CD4-positive, CD25-positive, alpha-beta regulatory T cell (primary cell): Measurements from ENCODE around the gene EIF4ENIF1. TPM values are rescaled to one million over a fixed set of nuclear protein-coding genes. Genes with fewer than 3 reads are reported as not detected.
A peak's percentile ranks its signal among the peaks of the same experiment; 100 is the strongest.

ENCODE experiments used
- ATAC-seq, 2 donors: fragments of 150-1000 bp; cut with Tn5 transposase; one replicate each; pipeline ENCODE4 v1.10.0; 2021; ENCODE audit warnings: low read depth in 2 of 2, moderate number of reproducible peaks in 2 of 2, moderate library complexity in 1 of 2
- DNase-seq, 3 donors: peaks; one replicate each; pipeline versions ENCODE4 v3.0.0 to v3.0.0-alpha.2; 2012 to 2022; ENCODE audit warnings: mixed read lengths in 1 of 3
- H3K27ac ChIP-seq: one replicate; pipeline ENCODE4 v1.7.0; 2013; ENCODE audit warnings: mild to moderate bottlenecking, low read length; ENCODE audit not compliant: insufficient read depth, poor library complexity, severe bottlenecking
- H3K27me3 ChIP-seq: one replicate; pipeline ENCODE4 v1.7.0; 2013; ENCODE audit warnings: low read length; ENCODE audit not compliant: control insufficient read depth, insufficient read depth
- H3K36me3 ChIP-seq: one replicate; pipeline ENCODE4 v1.7.0; 2013; ENCODE audit warnings: mild to moderate bottlenecking, low read length, moderate library complexity; ENCODE audit not compliant: control insufficient read depth, insufficient read depth
- H3K4me1 ChIP-seq: 2 replicates; pipeline ENCODE4 v1.7.0; 2013; ENCODE audit warnings: mild to moderate bottlenecking, low read length; ENCODE audit not compliant: insufficient read depth, control insufficient read depth, poor library complexity, severe bottlenecking
- H3K4me3 ChIP-seq: one replicate; pipeline ENCODE4 v1.7.0; 2013; ENCODE audit warnings: low read depth, mild to moderate bottlenecking, low read length, moderate library complexity
- H3K9me3 ChIP-seq, 2 experiments: 1 replicate in 1 of 2; 2 replicates in 1 of 2; pipeline ENCODE4 v1.7.0; 2013; ENCODE audit warnings: low read length in 2 of 2, mild to moderate bottlenecking in 1 of 2, moderate library complexity in 1 of 2; ENCODE audit not compliant: control insufficient read depth in 2 of 2
- H3K27ac Mint-ChIP-seq, 3 donors: one replicate each; pipeline ENCODE4 v1.8.0; 2020 to 2022; ENCODE audit warnings: mild to moderate bottlenecking in 3 of 3, mixed read lengths in 3 of 3, moderate library complexity in 2 of 3
- H3K27me3 Mint-ChIP-seq: one replicate; pipeline ENCODE4 v1.8.0; 2022; ENCODE audit warnings: mild to moderate bottlenecking, mixed read lengths
- H3K36me3 Mint-ChIP-seq: one replicate; pipeline ENCODE4 v1.8.0; 2020; ENCODE audit warnings: mixed read lengths
- H3K4me1 Mint-ChIP-seq, 4 donors: one replicate each; pipeline ENCODE4 v1.8.0; 2020 to 2022; ENCODE audit warnings: mixed read lengths in 4 of 4, mild to moderate bottlenecking in 1 of 4
- H3K4me3 Mint-ChIP-seq, 4 donors: one replicate each; pipeline ENCODE4 v1.8.0; 2020 to 2022; ENCODE audit warnings: mild to moderate bottlenecking in 4 of 4, mixed read lengths in 4 of 4, moderate library complexity in 3 of 4
- H3K9me3 Mint-ChIP-seq, 7 donors: one replicate each; pipeline ENCODE4 v1.8.0; 2020 to 2022; ENCODE audit warnings: mixed read lengths in 7 of 7, mild to moderate bottlenecking in 3 of 7, moderate library complexity in 2 of 7
- polyA plus RNA-seq, 4 donors: library from polyadenylated mRNA; unstranded; fragments of 300-500 nt; fragmentation: Illumina TruSeq; gene quantifications; one replicate each; pipeline ENCODE4 v1.2.3, GENCODE V29; 2021
- total RNA-seq: library from RNA; stranded (reverse); gene quantifications from one replicate; pipeline ENCODE4 v1.2.3, GENCODE V29; 2022

EIF4ENIF1 gene
- total and polyA plus RNA-seq, 5 donors from 2014 or later = 9.3 to 26.6 (median 11.6) TPM

DNA sequence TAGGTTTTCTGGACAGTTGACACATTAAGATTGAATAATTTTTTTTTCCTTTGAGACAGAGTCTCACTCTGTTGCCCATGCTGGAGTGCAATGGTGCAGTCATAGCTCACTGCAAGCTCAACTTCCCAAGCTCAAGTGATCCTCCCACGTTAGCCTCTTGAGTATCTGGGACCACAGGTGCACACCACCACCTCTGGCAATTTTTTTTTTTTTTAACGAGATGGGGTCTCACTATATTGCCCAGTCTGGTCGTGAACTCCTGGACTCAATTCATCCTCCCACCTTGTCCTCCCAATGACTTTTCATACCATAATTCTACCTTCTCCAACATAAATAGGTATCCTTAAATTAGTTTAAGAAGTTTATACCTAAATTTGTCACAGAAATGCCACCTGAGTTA is 8.5 kb downstream of the EIF4ENIF1 start:
- no peaks in the 10 kb centered on the region for H3K27me3 ChIP-seq
- H3K4me3 ChIP-seq = no peak overlapping the region
- DNase-seq (no peak), ATAC-seq (no peak)
- Mint-ChIP-seq H3K36me3 (peaks cover 37% of the 10 kb centered on the region), H3K4me1 (peaks cover 8 to 44% (median 19%) of the 10 kb centered on the region in 4 donors), H3K4me3 (no peak overlapping the region), H3K27ac (no peak overlapping the region), H3K9me3 (no peaks in the 10 kb centered on the region), H3K27me3 (no peaks in the 10 kb centered on the region)
- peaks cover 59% of the 10 kb centered on the region for H3K36me3 ChIP-seq
- H3K9me3 ChIP-seq = no peaks in the 10 kb centered on the region
- H3K27ac ChIP-seq = no peak overlapping the region
- no peaks in the 10 kb centered on the region for H3K4me1 ChIP-seq

GRCh38 chr22:31477329-31477728 is 12.3 kb downstream of the EIF4ENIF1 start:
- Mint-ChIP-seq H3K27ac (no peak overlapping the region), H3K4me3 (no peak overlapping the region)
- H3K27ac ChIP-seq = no peak overlapping the region

GRCh38 chr22:31475800-31476199 is 13.8 kb downstream of the EIF4ENIF1 start:
- H3K36me3 Mint-ChIP-seq = peaks cover 16% of the 10 kb centered on the region
- H3K9me3 Mint-ChIP-seq = no peaks in the 10 kb centered on the region
- H3K36me3 ChIP-seq = peaks cover 28% of the 10 kb centered on the region
- no peaks in the 10 kb centered on the region for H3K27me3 ChIP-seq
- no peak overlapping the region for H3K4me3 Mint-ChIP-seq
- H3K9me3 ChIP-seq = no peaks in the 10 kb centered on the region
- no peaks in the 10 kb centered on the region for H3K4me1 ChIP-seq
- ATAC-seq (no peak), DNase-seq (no peak)
- no peaks in the 10 kb centered on the region for H3K27me3 Mint-ChIP-seq
- no peak overlapping the region for H3K4me3 ChIP-seq
- peaks cover 17 to 34% (median 25%) of the 10 kb centered on the region in 4 donors for H3K4me1 Mint-ChIP-seq
- no peak overlapping the region for H3K27ac ChIP-seq
- H3K27ac Mint-ChIP-seq = peak overlapping the region in 2 of 3 donors; percentile 38 to 69

More at GRCh38 chr22:31477329-31477728, 12.3 kb downstream of the EIF4ENIF1 start:
- H3K4me1 ChIP-seq = no peaks in the 10 kb centered on the region
- peaks cover 35% of the 10 kb centered on the region for H3K36me3 ChIP-seq
- DNase-seq (no peak), ATAC-seq (no peak)
- Mint-ChIP-seq H3K4me1 (peaks cover 14 to 36% (median 25%) of the 10 kb centered on the region in 4 donors), H3K9me3 (no peaks in the 10 kb centered on the region), H3K36me3 (peaks cover 16% of the 10 kb centered on the region), H3K27me3 (no peaks in the 10 kb centered on the region)
- no peaks in the 10 kb centered on the region for H3K27me3 ChIP-seq
- H3K9me3 ChIP-seq = no peaks in the 10 kb centered on the region
- no peak overlapping the region for H3K4me3 ChIP-seq

DNA sequence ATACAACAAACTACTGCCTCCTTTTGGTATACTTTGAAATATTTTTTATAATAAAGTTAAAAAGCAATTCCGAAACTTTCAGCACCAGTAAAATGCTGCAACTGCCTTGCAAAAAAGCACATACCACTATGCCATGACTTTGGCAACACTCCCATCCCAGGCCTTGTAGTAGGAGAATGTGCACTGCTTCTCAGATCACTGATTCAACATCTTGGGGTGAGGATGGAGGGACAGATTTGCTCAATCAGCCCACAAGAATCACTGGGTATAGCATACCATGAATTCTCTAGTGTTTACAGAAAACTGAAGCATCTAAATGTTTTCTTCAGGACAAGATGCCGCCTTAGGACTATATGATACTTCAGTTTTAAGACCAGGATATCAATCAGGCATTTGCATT is 14.9 kb downstream of the EIF4ENIF1 start:
- no peaks in the 10 kb centered on the region for H3K9me3 Mint-ChIP-seq
- Histone ChIP-seq H3K27ac (no peak overlapping the region), H3K9me3 (no peaks in the 10 kb centered on the region), H3K36me3 (peaks cover 30% of the 10 kb centered on the region), H3K27me3 (no peaks in the 10 kb centered on the region), H3K4me1 (no peaks in the 10 kb centered on the region), H3K4me3 (no peak overlapping the region)
- no peak for DNase-seq
- H3K27ac Mint-ChIP-seq = peak overlapping the region in 2 of 3 donors; percentile 36 to 74
- H3K27me3 Mint-ChIP-seq = no peaks in the 10 kb centered on the region
- H3K36me3 Mint-ChIP-seq = peaks cover 16% of the 10 kb centered on the region
- peaks cover 17 to 34% (median 25%) of the 10 kb centered on the region in 4 donors for H3K4me1 Mint-ChIP-seq
- H3K4me3 Mint-ChIP-seq = no peak overlapping the region
- no peak for ATAC-seq

DNA sequence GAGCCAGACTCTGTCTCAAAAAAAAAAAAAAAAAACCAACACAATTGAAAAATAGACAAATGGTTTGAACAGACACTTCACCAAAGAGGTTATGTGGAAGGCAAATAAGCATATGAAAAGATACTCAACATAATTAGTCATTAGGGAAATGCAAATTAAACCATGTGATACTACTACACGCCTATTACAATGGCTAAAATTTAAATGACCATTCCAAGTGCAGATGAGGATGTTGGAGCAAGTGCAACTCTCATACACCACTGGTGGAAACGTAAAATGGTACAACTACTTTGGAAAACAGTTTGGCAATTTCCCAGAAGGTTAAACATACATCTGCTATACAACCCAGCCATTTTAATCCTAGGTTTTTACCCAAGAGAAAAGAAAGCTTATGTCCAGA is 24.3 kb downstream of the EIF4ENIF1 start:
- Mint-ChIP-seq H3K36me3 (peaks cover 49% of the 10 kb centered on the region), H3K27ac (no peak overlapping the region), H3K4me3 (no peak overlapping the region), H3K4me1 (peaks cover 5 to 11% (median 7%) of the 10 kb centered on the region in 4 donors), H3K27me3 (no peaks in the 10 kb centered on the region), H3K9me3 (no peaks in the 10 kb centered on the region)
- DNase-seq (no peak), ATAC-seq (no peak)
- H3K27me3 ChIP-seq = no peaks in the 10 kb centered on the region
- H3K4me3 ChIP-seq = no peak overlapping the region
- H3K36me3 ChIP-seq = peaks cover 62% of the 10 kb centered on the region
- no peaks in the 10 kb centered on the region for H3K9me3 ChIP-seq
- H3K27ac ChIP-seq = no peak overlapping the region
- no peaks in the 10 kb centered on the region for H3K4me1 ChIP-seq

DNA sequence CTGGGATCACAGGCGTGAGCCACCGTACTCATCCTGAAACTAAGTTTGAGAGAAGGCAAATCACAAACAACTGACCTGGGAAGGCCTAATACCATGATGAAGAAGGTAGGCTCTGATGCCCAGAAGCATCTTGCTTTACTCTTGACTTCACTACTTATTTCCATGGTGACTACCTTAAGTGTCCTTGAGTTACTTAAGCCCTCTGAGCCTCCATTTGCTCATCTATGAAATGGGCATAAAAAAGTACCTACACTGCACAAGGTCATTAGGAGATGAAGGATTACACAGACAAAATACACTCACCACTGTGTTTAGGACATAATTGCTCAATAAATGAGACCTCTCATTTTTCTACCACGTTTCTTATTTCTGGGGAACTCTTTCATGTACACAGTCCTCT is 27.9 kb downstream of the EIF4ENIF1 start:
- Histone ChIP-seq H3K9me3 (no peaks in the 10 kb centered on the region), H3K27me3 (no peaks in the 10 kb centered on the region), H3K36me3 (peaks cover 67% of the 10 kb centered on the region), H3K4me1 (no peaks in the 10 kb centered on the region), H3K4me3 (no peak overlapping the region), H3K27ac (no peak overlapping the region)
- Mint-ChIP-seq H3K9me3 (no peaks in the 10 kb centered on the region), H3K4me1 (peaks cover 3 to 11% (median 8%) of the 10 kb centered on the region in 4 donors), H3K36me3 (peaks cover 42% of the 10 kb centered on the region), H3K4me3 (no peak overlapping the region), H3K27ac (no peak overlapping the region), H3K27me3 (no peaks in the 10 kb centered on the region)
- DNase-seq = no peak
- no peak for ATAC-seq

- H3K36me3 ChIP-seq = peaks cover 43% of the 10 kb centered on the region
- peak overlapping the region in 1 of 3 donors; percentile 53 for H3K27ac Mint-ChIP-seq
- H3K36me3 Mint-ChIP-seq = peaks cover 21% of the 10 kb centered on the region
Measured at GRCh38 chr22:31451709-31452571, 37.7 kb downstream of the EIF4ENIF1 start.

GRCh38 chr22:31449506-31449905 is 40.1 kb downstream of the EIF4ENIF1 start:
- H3K9me3 Mint-ChIP-seq = no peaks in the 10 kb centered on the region
- H3K27ac Mint-ChIP-seq = peak overlapping the region in 1 of 3 donors; percentile 31
- Histone ChIP-seq H3K4me3 (no peak overlapping the region), H3K27me3 (no peaks in the 10 kb centered on the region), H3K27ac (no peak overlapping the region), H3K4me1 (no peaks in the 10 kb centered on the region), H3K9me3 (no peaks in the 10 kb centered on the region), H3K36me3 (peaks cover 40% of the 10 kb centered on the region)
- peaks cover 0 to 5% (median 1%) of the 10 kb centered on the region in 4 donors for H3K4me1 Mint-ChIP-seq
- peaks cover 24% of the 10 kb centered on the region for H3K36me3 Mint-ChIP-seq
- ATAC-seq (no peak), DNase-seq (no peak)
- no peaks in the 10 kb centered on the region for H3K27me3 Mint-ChIP-seq
- no peak overlapping the region for H3K4me3 Mint-ChIP-seq

More at GRCh38 chr22:31451709-31452571, 37.7 kb downstream of the EIF4ENIF1 start:
- no peaks in the 10 kb centered on the region for H3K4me1 ChIP-seq
- DNase-seq (peak; percentile 2 to 52 (median 29)), ATAC-seq (peak; percentile 42 to 55)
- H3K4me3 ChIP-seq = no peak overlapping the region
- H3K9me3 ChIP-seq = no peaks in the 10 kb centered on the region
- H3K4me3 Mint-ChIP-seq = no peak overlapping the region
- no peaks in the 10 kb centered on the region for H3K27me3 Mint-ChIP-seq
- no peak overlapping the region for H3K27ac ChIP-seq
- peaks cover 0 to 5% (median 1%) of the 10 kb centered on the region in 4 donors for H3K4me1 Mint-ChIP-seq
- H3K9me3 Mint-ChIP-seq = no peaks in the 10 kb centered on the region
- H3K27me3 ChIP-seq = no peaks in the 10 kb centered on the region
